ENCODE measurements around the gene RALGDS.

Gene RALGDS

GRCh38 chr9:133160742-133161546 is 39.9 kb upstream of the RALGDS start:
- peak; percentile 88 for DNase-seq (ENCODE audit: low spot score)
- peak; percentile 73 for TF ChIP-seq CTCF (IDR thresholded peaks at IDR 0.05; ENCODE audit: extremely low read depth, insufficient read depth, missing control alignments)
- in situ Hi-C loops (cut with MboI; ENCODE audit: low pct_unique_long_range_greater_than_20kb, low sequenced_read_pairs, unreplicated experiment) = no loop called here

DNA sequence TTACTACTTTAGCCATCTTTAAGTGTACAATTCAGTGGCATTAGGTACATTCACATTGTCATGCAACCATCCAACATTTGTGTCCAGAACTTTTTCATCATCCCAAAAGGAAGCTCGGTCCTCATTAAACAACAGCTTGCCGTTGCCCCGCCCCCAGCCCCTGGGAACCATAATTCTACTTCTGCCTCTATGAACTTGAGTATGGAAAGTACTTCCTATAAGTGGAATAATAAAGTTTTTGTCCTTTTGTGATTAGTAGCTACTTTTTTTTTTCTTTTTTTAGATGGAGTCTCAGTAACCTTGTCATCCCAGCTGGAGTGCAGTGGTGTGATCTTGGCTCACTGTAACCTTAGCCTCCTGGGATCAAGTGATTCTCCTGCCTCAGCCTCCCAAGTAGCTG is 37.7 kb upstream of the RALGDS start:
- no peak for TF ChIP-seq CTCF (IDR thresholded peaks at IDR 0.05; ENCODE audit: extremely low read depth, insufficient read depth, missing control alignments)
- in situ Hi-C loops (cut with MboI; ENCODE audit: low pct_unique_long_range_greater_than_20kb, low sequenced_read_pairs, unreplicated experiment) = no loop called here
- no peak for DNase-seq (ENCODE audit: low spot score)

- TF ChIP-seq CTCF (IDR thresholded peaks at IDR 0.05; ENCODE audit: extremely low read depth, insufficient read depth, missing control alignments) = no peak
- no peak for DNase-seq (ENCODE audit: low spot score)
- in situ Hi-C loops (cut with MboI; ENCODE audit: low pct_unique_long_range_greater_than_20kb, low sequenced_read_pairs, unreplicated experiment) = no loop called here
Observed at GRCh38 chr9:133155156-133155555, 34.1 kb upstream of the RALGDS start.

- no peak for TF ChIP-seq CTCF (IDR thresholded peaks at IDR 0.05; ENCODE audit: extremely low read depth, insufficient read depth, missing control alignments)
- in situ Hi-C loops (cut with MboI; ENCODE audit: low pct_unique_long_range_greater_than_20kb, low sequenced_read_pairs, unreplicated experiment) = no loop called here
- DNase-seq (ENCODE audit: low spot score) = no peak
Observed at GRCh38 chr9:133154097-133154989, 33.3 kb upstream of the RALGDS start.

- in situ Hi-C loops (cut with MboI; ENCODE audit: low pct_unique_long_range_greater_than_20kb, low sequenced_read_pairs, unreplicated experiment) = no loop called here
- TF ChIP-seq CTCF (IDR thresholded peaks at IDR 0.05; ENCODE audit: extremely low read depth, insufficient read depth, missing control alignments) = no peak
- no peak for DNase-seq (ENCODE audit: low spot score)
Observed at GRCh38 chr9:133153227-133154096, 32.4 kb upstream of the RALGDS start.

Data from GM13977 (cell line).